Gastrocnemius medialis (tissue), 4 donors: ENCODE results near the gene HOXB2. TPM values are rescaled to one million over a fixed set of nuclear protein-coding genes. Genes with fewer than 3 reads are reported as not detected.

ENCODE experiments used
- ATAC-seq, 2 donors: fragments of 150-250 bp; one replicate each; pipeline ENCODE4 v1.9.1; 2016
- DNase-seq, 2 donors: peaks; one replicate each; pipeline ENCODE4 v3.0.0-alpha.2; 2019
- H3K27ac ChIP-seq, 4 donors: fragments of 200-600 bp; sonication (generic); 1 replicate in 1 of 4; 2 replicates in 3 of 4; pipeline ENCODE4 v1.5.1; 2016 to 2018; ENCODE audit warnings: mild to moderate bottlenecking in 2 of 4, moderate library complexity in 1 of 4
- H3K27me3 ChIP-seq, 3 donors: fragments of 200-600 bp; sonication (generic) in 2 of 3; 1 replicate in 1 of 3; 2 replicates in 2 of 3; pipeline versions ENCODE4 v1.5.1 to v1.6.0; 2016 to 2019; ENCODE audit warnings: mild to moderate bottlenecking in 1 of 3, moderate library complexity in 1 of 3
- H3K36me3 ChIP-seq, 2 donors: fragments of 200-600 bp; sonication (generic) in 1 of 2; one replicate each; pipeline ENCODE4 v1.5.1; 2017 to 2018
- H3K4me1 ChIP-seq, 2 donors: fragments of 200-600 bp; sonication (generic) in 1 of 2; one replicate each; pipeline ENCODE4 v1.5.1; 2016 to 2017; ENCODE audit warnings: mild to moderate bottlenecking in 2 of 2
- H3K4me3 ChIP-seq, 4 donors: fragments of 200-600 bp; sonication (generic) in 3 of 4; 1 replicate in 1 of 4; 2 replicates in 3 of 4; pipeline ENCODE4 v1.5.1; 2016 to 2019; ENCODE audit warnings: mild to moderate bottlenecking in 2 of 4
- H3K9me3 ChIP-seq, 3 donors: fragments of 200-600 bp; sonication (generic) in 2 of 3; 1 replicate in 1 of 3; 2 replicates in 2 of 3; pipeline ENCODE4 v1.5.1; 2016 to 2019
- CTCF ChIP-seq, 5 experiments: fragments of 450-650 bp in 3 of 5; fragments of 200-600 bp in 2 of 5; sonication (generic) in 2 of 5; IDR thresholded peaks in 4 of 5; conservative IDR thresholded peaks in 1 of 5; 1 replicate in 4 of 5; 2 replicates in 1 of 5; pipeline ENCODE4 v1.5.1; 2016 to 2019; ENCODE audit warnings: antibody characterized with exemption in 5 of 5, mild to moderate bottlenecking in 3 of 5, moderate library complexity in 3 of 5
- POLR2A ChIP-seq, 2 donors: fragments of 450-650 bp; IDR thresholded peaks; one replicate each; pipeline ENCODE4 v1.6.1; 2017; ENCODE audit warnings: antibody characterized with exemption in 2 of 2, mild to moderate bottlenecking in 2 of 2, moderate library complexity in 2 of 2
- in situ Hi-C, 4 donors: fragments of 200-750 bp; cut with MboI; loops; one replicate each; pipeline versions ENCODE4 v1.15.0 to v1.8.0; 2017; ENCODE audit warnings: low sequenced_read_pairs in 4 of 4
- intact Hi-C: fragments of 100-400 bp; cut with DNase I; formaldehyde crosslinking; loops from one replicate; pipeline ENCODE4 v1.15.1; 2023; ENCODE audit warnings: low total_unique reads
- total RNA-seq, 4 donors: library from RNA; depleted of rRNA; stranded (reverse); fragments of >200 nt; gene quantifications; one replicate each; pipeline versions ENCODE4 v1.1.0 to v1.2.3, GENCODE V29; 2016

HOXB2 gene
- total RNA-seq, 4 donors from 2014 or later, result 4.1 to 22.1 (median 10.4) TPM

- H3K27me3 ChIP-seq, result peaks cover 10 to 13% (median 12%) of the 10 kb centered on the region in 3 donors
- TF ChIP-seq CTCF (IDR thresholded peaks at IDR 0.05 in 4 of 5, conservative IDR thresholded peaks at IDR 0.05 in 1 of 5), result no peak
- no peak for TF ChIP-seq POLR2A (IDR thresholded peaks at IDR 0.05)
- ATAC-seq, result no peak
- no peak for DNase-seq
- in situ Hi-C loops, result no loop called here
- no peak overlapping the region for H3K27ac ChIP-seq
- H3K4me1 ChIP-seq, result no peaks in the 10 kb centered on the region
- H3K4me3 ChIP-seq, result no peak overlapping the region
- intact Hi-C loops, result no loop called here
- no peaks in the 10 kb centered on the region for H3K9me3 ChIP-seq
- no peaks in the 10 kb centered on the region for H3K36me3 ChIP-seq
These were observed 15.8 kb downstream of the HOXB2 start for GRCh38 chr17:48528936-48529682.

GRCh38 chr17:48528153-48528935 lies 16.6 kb downstream of the HOXB2 start:
- DNase-seq (no peak), ATAC-seq (no peak)
- Histone ChIP-seq H3K4me3 (no peak overlapping the region), H3K9me3 (no peaks in the 10 kb centered on the region), H3K27ac (no peak overlapping the region), H3K27me3 (peaks cover 10 to 13% (median 12%) of the 10 kb centered on the region in 3 donors), H3K4me1 (no peaks in the 10 kb centered on the region), H3K36me3 (no peaks in the 10 kb centered on the region)
- in situ Hi-C loops, result no loop called here
- TF ChIP-seq POLR2A (IDR thresholded peaks at IDR 0.05) (no peak), CTCF (IDR thresholded peaks at IDR 0.05 in 4 of 5, conservative IDR thresholded peaks at IDR 0.05 in 1 of 5) (no peak)
- intact Hi-C loops, result no loop called here

- DNase-seq (no peak), ATAC-seq (no peak)
- Histone ChIP-seq H3K36me3 (no peaks in the 10 kb centered on the region), H3K27me3 (peaks cover 10 to 13% (median 12%) of the 10 kb centered on the region in 3 donors), H3K4me3 (no peak overlapping the region), H3K4me1 (no peaks in the 10 kb centered on the region), H3K9me3 (no peaks in the 10 kb centered on the region), H3K27ac (no peak overlapping the region)
- in situ Hi-C loops, result no loop called here
- intact Hi-C loops, result no loop called here
- TF ChIP-seq CTCF (IDR thresholded peaks at IDR 0.05 in 4 of 5, conservative IDR thresholded peaks at IDR 0.05 in 1 of 5) (no peak), POLR2A (IDR thresholded peaks at IDR 0.05) (no peak)
These were observed 17.4 kb downstream of the HOXB2 start for GRCh38 chr17:48527547-48527932.

- no peaks in the 10 kb centered on the region for H3K4me1 ChIP-seq
- DNase-seq (no peak), ATAC-seq (no peak)
- no peaks in the 10 kb centered on the region for H3K9me3 ChIP-seq
- H3K27ac ChIP-seq, result no peak overlapping the region
- TF ChIP-seq POLR2A (IDR thresholded peaks at IDR 0.05) (no peak), CTCF (IDR thresholded peaks at IDR 0.05 in 4 of 5, conservative IDR thresholded peaks at IDR 0.05 in 1 of 5) (no peak)
- H3K4me3 ChIP-seq, result peak overlapping the region in 1 of 4 donors; percentile 28
- H3K27me3 ChIP-seq, result peaks cover 10 to 13% (median 12%) of the 10 kb centered on the region in 3 donors
- H3K36me3 ChIP-seq, result no peaks in the 10 kb centered on the region
- intact Hi-C loops, result no loop called here
- in situ Hi-C loops, result no loop called here
These were observed 18.0 kb downstream of the HOXB2 start for GRCh38 chr17:48526608-48527546.
